ENCODE data around the gene RUNX1. TPM values are rescaled to one million over a fixed set of nuclear protein-coding genes. Genes with fewer than 3 reads are reported as not detected.

RUNX1 gene
- total and polyA plus RNA-seq, 10 of the 15 experiments (the other 5 are each of a cell fraction or from before 2014, with no cell fraction given) = 0.90 to 15.2 (median 4.1) TPM

DNA sequence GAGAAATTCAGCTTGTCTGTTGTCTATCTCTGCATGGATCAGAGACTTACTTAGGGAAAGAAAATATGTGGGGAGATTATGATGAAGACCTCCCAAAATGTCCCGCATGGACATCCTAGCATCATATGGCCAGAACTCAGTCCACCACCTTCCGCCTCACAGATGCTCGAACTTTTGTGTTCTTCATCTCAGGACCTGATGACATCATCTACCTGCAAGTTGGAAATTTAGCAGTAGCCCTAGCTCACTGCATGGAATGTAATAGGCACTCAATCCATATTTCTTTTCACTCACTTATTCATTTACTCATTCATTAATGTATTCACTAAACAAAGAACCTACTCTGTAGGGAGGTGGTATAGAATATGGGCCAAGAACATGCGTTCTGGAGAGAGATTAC, 283.5 kb downstream of the RUNX1 start (continued):
- TF ChIP-seq, protein P1, sequence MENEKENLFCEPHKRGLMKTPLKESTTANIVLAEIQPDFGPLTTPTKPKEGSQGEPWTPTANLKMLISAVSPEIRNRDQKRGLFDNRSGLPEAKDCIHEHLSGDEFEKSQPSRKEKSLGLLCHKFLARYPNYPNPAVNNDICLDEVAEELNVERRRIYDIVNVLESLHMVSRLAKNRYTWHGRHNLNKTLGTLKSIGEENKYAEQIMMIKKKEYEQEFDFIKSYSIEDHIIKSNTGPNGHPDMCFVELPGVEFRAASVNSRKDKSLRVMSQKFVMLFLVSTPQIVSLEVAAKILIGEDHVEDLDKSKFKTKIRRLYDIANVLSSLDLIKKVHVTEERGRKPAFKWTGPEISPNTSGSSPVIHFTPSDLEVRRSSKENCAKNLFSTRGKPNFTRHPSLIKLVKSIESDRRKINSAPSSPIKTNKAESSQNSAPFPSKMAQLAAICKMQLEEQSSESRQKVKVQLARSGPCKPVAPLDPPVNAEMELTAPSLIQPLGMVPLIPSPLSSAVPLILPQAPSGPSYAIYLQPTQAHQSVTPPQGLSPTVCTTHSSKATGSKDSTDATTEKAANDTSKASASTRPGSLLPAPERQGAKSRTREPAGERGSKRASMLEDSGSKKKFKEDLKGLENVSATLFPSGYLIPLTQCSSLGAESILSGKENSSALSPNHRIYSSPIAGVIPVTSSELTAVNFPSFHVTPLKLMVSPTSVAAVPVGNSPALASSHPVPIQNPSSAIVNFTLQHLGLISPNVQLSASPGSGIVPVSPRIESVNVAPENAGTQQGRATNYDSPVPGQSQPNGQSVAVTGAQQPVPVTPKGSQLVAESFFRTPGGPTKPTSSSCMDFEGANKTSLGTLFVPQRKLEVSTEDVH (IDR thresholded peaks at IDR 0.05; ENCODE audit: low read depth, partially characterized antibody) = no peak
- TF ChIP-seq, protein P2, sequence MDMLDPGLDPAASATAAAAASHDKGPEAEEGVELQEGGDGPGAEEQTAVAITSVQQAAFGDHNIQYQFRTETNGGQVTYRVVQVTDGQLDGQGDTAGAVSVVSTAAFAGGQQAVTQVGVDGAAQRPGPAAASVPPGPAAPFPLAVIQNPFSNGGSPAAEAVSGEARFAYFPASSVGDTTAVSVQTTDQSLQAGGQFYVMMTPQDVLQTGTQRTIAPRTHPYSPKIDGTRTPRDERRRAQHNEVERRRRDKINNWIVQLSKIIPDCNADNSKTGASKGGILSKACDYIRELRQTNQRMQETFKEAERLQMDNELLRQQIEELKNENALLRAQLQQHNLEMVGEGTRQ (IDR thresholded peaks at IDR 0.05; ENCODE audit: borderline replicate concordance, low read depth, low read length) = no peak

- POLR2A ChIA-PET = no interaction called here
- intact Hi-C loops (cut with micrococcal nuclease; ENCODE audit: unreplicated experiment) = no loop called here
- in situ Hi-C loops (cut with MboI) = no loop called here
- TF ChIP-seq CHD1 (IDR thresholded peaks at IDR 0.05; ENCODE audit: low read depth, low read length) (no peak), JUNB (IDR thresholded peaks at IDR 0.05) (no peak), POLR2AphosphoS5 (IDR thresholded peaks at IDR 0.05; ENCODE audit: low read length) (no peak), TCF7 (IDR thresholded peaks at IDR 0.05; ENCODE audit: borderline replicate concordance) (no peak), SUZ12 (IDR thresholded peaks at IDR 0.05; ENCODE audit: unreplicated experiment) (no peak), HSF1 (IDR thresholded peaks at IDR 0.05; ENCODE audit: low read depth, low read length) (no peak), FOXM1 (IDR thresholded peaks at IDR 0.05; ENCODE audit: low read depth, low read length) (no peak), BCL3 (IDR thresholded peaks at IDR 0.05; ENCODE audit: borderline replicate concordance, insufficient read depth, low read depth, low read length, poor library complexity, severe bottlenecking) (no peak), ETV6 (conservative IDR thresholded peaks at IDR 0.05 in 1 of 2, IDR thresholded peaks at IDR 0.05 in 1 of 2; ENCODE audit: borderline replicate concordance in 1 of 2, low read depth in 1 of 2) (no peak), SP1 (IDR thresholded peaks at IDR 0.05; ENCODE audit: low read depth, low read length) (no peak)
- TF ChIP-seq, protein P3, sequence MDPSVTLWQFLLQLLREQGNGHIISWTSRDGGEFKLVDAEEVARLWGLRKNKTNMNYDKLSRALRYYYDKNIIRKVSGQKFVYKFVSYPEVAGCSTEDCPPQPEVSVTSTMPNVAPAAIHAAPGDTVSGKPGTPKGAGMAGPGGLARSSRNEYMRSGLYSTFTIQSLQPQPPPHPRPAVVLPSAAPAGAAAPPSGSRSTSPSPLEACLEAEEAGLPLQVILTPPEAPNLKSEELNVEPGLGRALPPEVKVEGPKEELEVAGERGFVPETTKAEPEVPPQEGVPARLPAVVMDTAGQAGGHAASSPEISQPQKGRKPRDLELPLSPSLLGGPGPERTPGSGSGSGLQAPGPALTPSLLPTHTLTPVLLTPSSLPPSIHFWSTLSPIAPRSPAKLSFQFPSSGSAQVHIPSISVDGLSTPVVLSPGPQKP (IDR thresholded peaks at IDR 0.05; ENCODE audit: low read depth, low read length) = no peak
Measured at GRCh38 chr21:34764715-34765284, 284.3 kb downstream of the RUNX1 start.

More at GRCh38 chr21:34764715-34765284, 284.3 kb downstream of the RUNX1 start:
- 46% methylated on average over 3 of the region's 3 CpGs for WGBS (ENCODE audit: insufficient coverage, insufficient replicate concordance, low lambda C conversion rate, missing lambda C conversion rate)
- ChIA-PET RAD21 (ENCODE audit: unreplicated experiment) (interaction anchor here (0.7 to 1.3 kb wide), 2 partner anchors 18 to 123 kb away, joined by 3 to 7 read pairs; no protein-coding TSS in a partner anchor), CTCF (interaction anchor here (1.0 kb wide), 1 partner anchor 125 kb away, joined by 3 read pairs; no protein-coding TSS in a partner anchor), SMC1A (ENCODE audit: uncharacterized antibody, unreplicated experiment) (interaction anchor here (0.6 to 1.1 kb wide), 3 partner anchors 43 to 1262 kb away, joined by 3 read pairs; no protein-coding TSS in a partner anchor)
- no peak for FAIRE-seq
- no peaks in the 10 kb centered on the region for H4K20me1 ChIP-seq (ENCODE audit: control insufficient read depth, insufficient read depth)
- H3K4me1 ChIP-seq (ENCODE audit: control insufficient read depth, insufficient read depth, low read length) = no peaks in the 10 kb centered on the region
- H3K36me3 ChIP-seq (ENCODE audit: control insufficient read depth in 2 of 2, insufficient read depth in 2 of 2, low read length in 1 of 2) = no peaks in the 10 kb centered on the region
- H2AFZ ChIP-seq (ENCODE audit: control insufficient read depth, low read depth, low read length) = no peak overlapping the region
- DNase-seq (ENCODE audit: low read depth, low spot score) = no peak
- H3K27ac ChIP-seq (ENCODE audit: control insufficient read depth, insufficient read depth) = no peak overlapping the region
- no peak overlapping the region for H3K9ac ChIP-seq (ENCODE audit: control insufficient read depth, insufficient read depth, low read length)
- H3K27me3 ChIP-seq (replicated peaks in 1 of 2; ENCODE audit: control insufficient read depth in 2 of 2, insufficient read depth in 2 of 2, low read length in 1 of 2) = 0 out of 4 replicates have a peak, but pooled peaks cover 0 to 2% of the 10 kb centered on the region in 2 experiments
- no peak for ATAC-seq
- no peaks in the 10 kb centered on the region for H3K79me2 ChIP-seq (ENCODE audit: control insufficient read depth, insufficient read depth, low read length)
- H3K4me3 ChIP-seq = no peak overlapping the region
- H3K9me3 ChIP-seq (replicated peaks; ENCODE audit: control insufficient read depth, insufficient read depth, low read length) = no peaks in the 10 kb centered on the region; the same call in 2 of the 3 replicates
- BruUV-seq (replicated peaks) = no TSS peak
- no peak overlapping the region for H3K4me2 ChIP-seq (ENCODE audit: control insufficient read depth, insufficient read depth)

All from GM12878 (cell line).